Left cardiac atrium (tissue), 4 donors: ENCODE data around the gene AQP12A. TPM values are rescaled to one million over a fixed set of nuclear protein-coding genes. Genes with fewer than 3 reads are reported as not detected.
"Not testable (repeated sequence)": the region's sequence is repeated elsewhere in the genome, so short reads cannot be mapped to it uniquely, and the experiment has no call there.

Experiments
- ATAC-seq, 2 donors: fragments of 200-7000 bp; cut with Tn5 transposase; one replicate each; pipeline ENCODE4 v1.9.1; 2020; ENCODE audit warnings: mild to moderate bottlenecking in 2 of 2, moderate library complexity in 2 of 2
- DNase-seq: peaks from one replicate; pipeline ENCODE4 v3.0.0-alpha.2; 2020
- intact Hi-C, 2 donors: fragments of 100-400 bp; cut with DNase I; formaldehyde crosslinking; loops; one replicate each; pipeline versions ENCODE4 v1.14.1 to v1.15.1; 2022 to 2023
- total RNA-seq, 2 donors: library from RNA; stranded (reverse); fragmentation: NEBNext Ultra II Directional; extraction: Animal tissue kit (Norgen Biotek cat#: 25700); gene quantifications; one replicate each; pipeline ENCODE4 v1.2.1, GENCODE V29; 2021
- donor health status: DM: no; HTN: yes; CAD: no.
- donor health status: DM: no; HTN: yes; CAD: no; lungs with severe emphysema.
- donor health status: DM: yes; HTN: yes; CAD: no.
- donor health status: Dilated cardiomyopathy.

The AQP12A gene
- total RNA-seq, 2 donors from 2014 or later: not detected

DNA sequence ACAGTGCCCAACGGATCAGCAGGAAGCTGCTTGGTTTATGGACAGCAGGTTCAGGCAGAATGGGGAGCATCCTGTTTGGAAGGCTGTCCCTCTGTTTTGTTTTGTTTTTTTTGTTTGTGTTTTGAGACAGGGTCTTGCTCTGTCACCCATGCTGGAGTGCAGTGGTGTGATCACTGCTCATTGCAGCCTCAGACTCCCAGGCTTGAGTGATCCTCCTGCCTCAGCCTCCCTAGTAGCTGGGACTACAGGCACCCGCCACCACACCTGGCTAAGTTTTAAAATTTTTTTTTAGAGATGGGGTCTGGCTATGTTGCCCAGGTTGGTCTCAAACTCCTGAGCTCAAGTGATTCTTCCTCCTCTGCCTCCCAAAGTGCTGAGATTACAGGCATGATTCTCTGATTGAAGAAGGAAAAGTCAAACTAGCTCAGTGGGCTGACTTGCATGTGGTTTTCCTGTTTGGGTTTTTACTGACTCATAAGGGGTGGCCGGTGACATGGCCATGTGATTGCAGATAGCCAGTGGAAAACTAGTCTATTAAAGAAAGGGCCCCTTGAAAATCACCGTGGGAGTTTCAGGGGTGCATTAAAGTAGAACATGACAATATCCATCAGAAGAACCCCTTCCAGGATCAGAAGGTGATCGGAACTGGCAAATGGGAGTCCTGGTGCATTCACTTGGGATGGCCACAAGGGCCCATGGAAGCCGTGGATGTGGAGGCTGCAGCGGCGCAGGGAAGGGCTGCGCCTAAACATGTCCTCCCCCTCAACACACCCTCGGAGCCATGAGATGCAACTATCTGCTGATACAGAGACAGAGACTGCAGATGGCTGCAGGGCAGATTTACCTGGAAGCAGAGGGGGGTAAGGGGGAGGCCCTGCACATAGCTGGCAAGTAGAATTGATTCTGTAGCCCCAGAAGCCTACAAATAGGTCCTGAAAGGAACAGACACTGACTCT, 35.5 kb upstream of the AQP12A start:
- no peak for ATAC-seq
- DNase-seq: no peak
- intact Hi-C loops: no loop called here

DNA sequence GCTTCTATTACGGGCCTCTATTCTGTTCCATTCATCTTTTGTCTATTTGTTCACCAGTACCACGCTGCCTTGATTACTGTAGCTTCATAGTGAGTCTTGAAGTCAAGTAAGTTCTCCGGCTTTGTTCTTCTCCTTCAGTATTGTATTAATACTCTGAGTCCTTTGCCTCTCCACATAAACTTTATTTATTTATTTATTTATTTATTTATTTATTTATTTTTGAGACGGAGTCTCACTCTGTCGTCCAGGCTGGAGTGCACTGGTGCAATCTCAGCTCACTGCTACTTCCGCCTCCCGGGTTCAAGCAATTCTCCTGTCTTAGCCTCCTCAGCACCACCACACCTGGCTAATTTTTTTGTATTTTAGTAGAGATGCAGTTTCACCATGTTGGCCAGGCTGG, 31.8 kb upstream of the AQP12A start:
- DNase-seq, intact Hi-C loops, ATAC-seq: not testable (repeated sequence)

DNA sequence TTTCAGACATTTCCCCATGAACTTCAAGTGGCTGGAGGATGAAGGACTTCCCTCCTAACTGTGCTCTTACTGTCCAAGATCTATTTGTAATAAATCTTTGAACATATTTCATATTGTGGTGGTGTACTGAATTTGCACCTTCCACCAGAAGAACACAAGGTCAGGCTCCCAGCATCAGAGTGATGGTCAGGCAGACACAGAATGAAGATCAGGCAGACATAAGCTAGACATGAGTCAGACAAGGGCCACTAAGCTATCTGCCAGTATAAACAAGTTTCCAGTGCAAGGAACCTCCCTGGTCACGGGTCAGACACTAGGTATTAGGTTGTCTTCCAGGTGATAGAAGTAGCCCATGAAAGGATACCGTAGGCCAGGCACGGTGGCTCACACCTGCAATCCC, 29.0 kb upstream of the AQP12A start:
- DNase-seq (no peak), ATAC-seq (no peak)
- intact Hi-C loops: no loop called here

DNA sequence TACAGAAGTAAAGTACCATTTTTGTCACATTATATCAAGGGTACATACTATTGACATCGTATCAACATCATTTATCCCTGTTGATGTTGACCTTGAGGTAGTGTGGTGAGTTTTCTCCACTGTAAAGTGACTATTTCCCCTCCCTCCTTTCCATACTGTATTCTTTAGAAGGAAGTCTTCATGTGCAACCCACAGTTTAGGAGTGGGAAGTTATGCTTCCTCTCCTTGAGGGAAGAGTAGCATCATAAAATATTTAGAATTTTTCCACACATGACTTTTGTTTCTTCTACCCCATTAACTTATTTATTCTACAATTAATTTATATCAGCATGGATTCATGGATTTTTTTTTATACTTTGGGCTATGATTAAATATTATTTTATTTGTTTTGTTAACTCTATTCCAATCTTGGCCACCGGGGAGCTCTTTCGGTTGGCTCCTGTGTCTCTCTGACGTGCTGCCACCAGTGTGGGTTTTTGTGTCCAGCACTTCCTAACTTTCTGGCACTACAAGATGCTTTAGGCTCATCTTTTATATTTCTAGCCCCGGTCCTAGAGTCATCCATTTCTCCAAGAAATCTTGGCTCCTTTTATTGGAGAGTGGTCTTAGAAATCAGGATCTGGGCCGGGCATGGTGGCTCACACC, 28.0 kb upstream of the AQP12A start:
- intact Hi-C loops: no loop called here
- DNase-seq: no peak
- ATAC-seq: no peak

DNA sequence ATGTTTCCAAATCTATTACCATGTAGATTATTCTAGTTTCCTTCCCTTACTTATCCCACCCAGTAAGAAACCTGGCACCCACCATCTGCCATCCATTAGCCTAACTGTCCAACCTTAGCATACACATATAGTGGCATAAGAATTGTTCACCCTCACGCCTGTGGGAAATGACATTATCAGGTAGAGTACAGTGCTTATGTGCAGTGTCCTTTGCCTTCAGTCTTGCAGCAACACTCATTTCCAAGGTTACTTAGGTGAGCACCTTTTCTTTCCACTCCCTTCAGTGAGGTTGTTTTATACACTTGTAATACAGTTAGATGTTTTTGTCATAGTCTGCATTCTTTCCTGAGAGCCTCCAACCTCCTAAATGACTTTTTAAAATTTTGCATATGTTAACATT, 27.0 kb upstream of the AQP12A start:
- no peak for ATAC-seq
- intact Hi-C loops: no loop called here
- no peak for DNase-seq

DNA sequence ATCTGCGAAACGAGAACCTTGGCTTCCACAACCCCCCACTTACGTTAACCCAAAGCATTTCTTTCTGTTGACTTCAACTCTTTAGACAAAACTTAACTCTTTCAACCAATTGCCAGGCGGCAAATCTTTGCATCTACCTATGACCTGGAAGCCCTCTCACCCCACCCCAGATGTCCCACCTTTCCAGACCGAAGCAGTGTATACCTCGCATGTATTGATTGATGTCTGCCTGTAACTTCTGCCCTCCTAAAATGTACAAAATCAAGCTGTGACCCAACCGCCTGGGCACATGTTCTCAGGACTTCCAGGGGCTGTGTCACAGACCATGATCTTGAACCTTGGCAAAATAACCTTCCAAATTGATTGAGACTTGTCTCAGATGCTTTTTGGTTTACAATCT, 21.3 kb upstream of the AQP12A start:
- DNase-seq: no peak
- ATAC-seq: no peak
- intact Hi-C loops: no loop called here

DNA sequence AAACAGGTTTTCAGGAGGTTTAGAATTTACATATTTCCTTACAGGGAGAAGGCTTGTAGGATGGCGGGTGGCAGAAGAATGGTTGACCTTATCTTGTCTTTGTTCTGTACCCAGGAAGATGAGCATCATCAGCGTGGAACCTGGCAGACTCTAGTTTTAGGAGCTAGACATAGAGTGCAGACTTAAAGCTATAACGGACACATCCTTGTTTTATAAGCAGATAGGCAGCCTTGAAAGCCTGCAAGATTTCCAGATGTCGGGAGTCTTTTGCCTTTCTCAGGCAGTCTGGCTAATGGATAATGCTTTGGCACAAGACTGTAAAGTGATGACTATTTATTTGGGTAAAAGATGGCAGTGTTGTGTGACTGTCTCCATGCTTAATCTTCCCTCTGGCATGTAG, 20.7 kb upstream of the AQP12A start:
- intact Hi-C loops: no loop called here
- ATAC-seq (no peak), DNase-seq (no peak)

DNA sequence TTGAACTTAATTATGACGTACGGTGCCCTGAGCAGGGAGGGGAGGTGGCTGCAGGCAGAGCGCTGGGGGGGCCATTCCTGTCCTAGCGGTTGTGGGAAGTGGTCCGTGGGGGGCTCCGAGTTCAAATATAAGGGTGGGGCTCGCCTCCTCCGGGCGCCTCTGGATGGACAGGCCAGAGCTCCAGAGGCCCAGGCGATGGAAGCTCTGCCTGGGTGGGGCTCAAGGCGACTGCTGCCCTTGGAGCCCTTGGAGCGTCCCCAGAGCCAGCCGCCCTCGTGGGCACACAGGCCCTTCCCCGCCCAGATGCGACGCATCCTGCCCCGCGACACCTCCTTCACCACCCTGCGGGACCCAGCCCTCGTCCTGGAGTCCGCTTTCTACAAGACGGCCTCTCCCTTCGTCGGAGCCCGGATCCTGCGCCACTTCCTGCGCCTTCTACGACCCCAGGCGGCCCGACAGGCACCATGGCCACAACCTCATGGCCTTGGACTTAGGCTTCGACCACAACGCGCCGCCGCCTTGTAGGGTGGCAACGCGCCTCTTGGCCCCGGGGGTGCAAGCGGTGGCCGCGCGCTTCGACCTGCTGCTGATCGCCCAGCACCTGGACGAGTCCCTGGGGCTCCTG, 19.5 kb upstream of the AQP12A start:
- DNase-seq (no peak), ATAC-seq (no peak)
- intact Hi-C loops: no loop called here

DNA sequence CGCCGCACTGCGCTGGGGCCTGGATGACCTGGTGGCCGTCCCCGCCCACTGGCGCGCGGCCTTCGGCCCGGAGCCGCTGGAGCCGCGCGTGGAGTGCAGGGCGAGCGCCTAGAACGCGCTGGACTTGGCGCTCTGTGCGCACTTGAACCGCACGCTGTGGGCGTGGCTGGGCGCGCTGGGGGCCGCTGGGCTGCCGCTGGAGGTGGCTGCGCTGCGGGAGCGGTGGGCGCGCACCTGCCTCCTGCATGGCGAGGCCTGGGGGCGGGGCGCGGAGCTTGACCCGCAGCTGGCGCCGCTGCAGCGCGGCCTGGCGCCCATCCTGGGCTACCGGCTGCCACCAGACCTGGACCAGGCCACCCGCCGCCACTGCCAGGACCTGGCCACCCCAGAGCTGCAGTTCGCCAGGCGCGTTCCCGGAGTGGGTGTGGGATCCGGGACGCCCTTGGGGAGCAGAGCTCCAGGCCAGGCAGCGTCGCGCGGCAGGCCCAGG, 18.9 kb upstream of the AQP12A start:
- intact Hi-C loops: no loop called here
- DNase-seq (no peak), ATAC-seq (no peak)

DNA sequence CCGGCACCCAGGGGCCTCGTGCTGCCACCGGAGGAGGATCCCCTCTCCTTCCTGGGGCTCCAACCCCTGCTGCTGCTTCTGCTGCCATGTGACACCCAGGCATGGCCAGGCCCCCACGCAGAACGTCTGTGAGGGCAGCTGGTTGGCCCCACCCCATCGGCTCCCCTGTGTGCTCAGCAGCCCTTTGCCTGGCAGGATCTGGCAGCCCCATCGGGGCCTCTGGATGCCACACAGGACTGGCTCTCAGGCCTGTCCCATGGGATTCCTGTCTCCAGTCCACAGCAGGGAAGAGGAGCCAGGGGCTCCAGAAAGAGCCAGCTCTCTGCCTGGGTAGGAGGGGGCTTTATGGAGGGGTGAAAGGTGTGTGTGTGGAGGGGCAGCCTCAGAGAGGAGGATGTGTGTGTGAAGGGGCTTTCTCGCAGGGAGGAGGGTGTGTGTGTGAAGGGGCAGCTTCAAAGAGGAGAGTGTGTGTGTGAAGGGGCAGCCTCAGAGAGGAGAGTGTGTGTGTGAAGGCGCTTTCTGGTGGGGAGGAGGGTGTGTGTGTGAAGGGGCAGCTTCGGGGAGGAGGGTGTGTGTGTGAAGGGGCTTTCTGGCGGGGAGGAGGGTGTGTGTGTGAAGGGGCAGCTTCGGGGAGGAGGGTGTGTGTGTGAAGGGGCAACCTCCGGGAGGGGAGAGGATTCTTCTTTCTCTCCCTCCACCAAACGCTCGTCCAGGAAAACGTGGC, 17.0 kb upstream of the AQP12A start:
- DNase-seq, ATAC-seq, intact Hi-C loops: not testable (repeated sequence)

DNA sequence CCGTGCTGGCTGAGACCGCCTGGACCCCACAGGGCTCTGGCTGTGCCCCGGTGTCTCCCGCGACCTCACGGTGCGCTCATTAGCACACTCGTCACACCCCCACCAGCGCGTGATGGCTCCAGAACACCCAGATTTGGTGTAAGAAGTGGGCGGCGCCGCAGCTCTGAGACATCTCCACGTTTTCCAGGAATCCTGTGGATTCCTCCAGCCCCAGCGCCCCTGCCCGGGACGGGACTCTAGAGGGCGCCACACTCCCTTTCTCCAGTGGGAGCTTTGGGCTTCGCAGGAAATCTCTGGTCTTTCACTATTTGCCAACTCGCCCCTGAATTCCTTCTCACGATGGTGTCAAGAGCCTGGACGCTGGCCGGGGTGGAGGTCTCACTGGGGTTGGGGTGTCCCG, 16.3 kb upstream of the AQP12A start:
- peak; percentile 45 to 64 for ATAC-seq
- intact Hi-C loops, DNase-seq: not testable (repeated sequence)

DNA sequence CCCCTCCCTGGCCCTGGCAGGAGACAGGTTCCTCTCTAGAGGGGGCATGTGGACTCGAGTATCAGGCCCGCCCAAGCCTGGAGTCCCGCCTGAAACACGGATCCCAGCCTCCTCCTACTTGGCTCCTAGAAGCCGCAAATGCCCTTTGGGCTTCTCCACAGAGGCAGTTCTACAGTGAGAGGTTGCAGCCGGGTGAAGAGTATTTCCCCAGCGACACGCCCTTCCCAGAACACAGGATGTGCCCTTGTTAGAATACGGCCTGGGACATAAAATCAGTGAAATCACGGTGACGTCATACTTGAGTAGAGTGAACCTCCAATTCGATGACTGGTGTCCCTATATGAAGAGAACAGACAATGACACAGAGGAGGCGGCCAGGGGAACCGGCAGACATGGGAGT, 13.6 kb upstream of the AQP12A start:
- ATAC-seq, DNase-seq, intact Hi-C loops: not testable (repeated sequence)

DNA sequence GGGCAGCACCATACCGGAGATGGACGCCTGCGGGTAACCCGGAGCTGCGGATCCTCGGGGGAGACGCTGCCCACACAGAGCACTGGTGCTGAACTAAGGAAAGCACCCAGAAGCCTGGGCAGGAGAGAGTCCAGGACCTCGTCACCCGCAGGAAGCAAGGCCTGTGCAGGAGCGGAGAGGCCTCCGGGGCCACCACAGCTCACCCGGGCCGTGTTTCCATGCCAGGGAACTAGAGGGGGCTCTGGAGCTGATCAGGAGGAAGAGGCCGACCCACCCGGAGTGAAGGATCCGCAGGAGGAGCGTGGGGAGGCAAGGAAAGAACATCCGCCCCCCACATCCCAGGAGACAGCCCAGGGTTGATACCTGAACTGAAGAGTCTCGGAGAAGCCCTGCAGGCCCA, 12.8 kb upstream of the AQP12A start:
- ATAC-seq, DNase-seq, intact Hi-C loops: not testable (repeated sequence)

DNA sequence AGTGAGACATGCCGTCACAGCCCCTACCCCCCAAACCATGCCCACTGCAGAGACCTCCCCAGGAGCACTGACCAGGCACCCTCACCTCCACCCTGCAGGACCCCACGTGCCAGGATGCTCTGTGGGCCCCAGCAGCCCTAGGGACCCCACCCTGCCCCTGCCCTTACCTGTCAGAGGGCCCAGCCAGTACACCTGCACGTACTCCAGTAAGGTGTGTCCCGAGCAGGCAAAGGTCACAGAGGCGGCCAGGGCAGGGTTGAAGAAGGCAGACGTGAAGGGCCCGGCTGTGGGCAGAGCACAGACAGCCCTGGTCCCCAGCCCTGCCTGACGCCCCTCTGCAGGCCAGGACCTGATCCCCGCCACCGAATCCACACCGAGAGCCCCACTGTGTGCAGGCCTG, 11.5 kb upstream of the AQP12A start:
- DNase-seq, intact Hi-C loops, ATAC-seq: not testable (repeated sequence)

DNA sequence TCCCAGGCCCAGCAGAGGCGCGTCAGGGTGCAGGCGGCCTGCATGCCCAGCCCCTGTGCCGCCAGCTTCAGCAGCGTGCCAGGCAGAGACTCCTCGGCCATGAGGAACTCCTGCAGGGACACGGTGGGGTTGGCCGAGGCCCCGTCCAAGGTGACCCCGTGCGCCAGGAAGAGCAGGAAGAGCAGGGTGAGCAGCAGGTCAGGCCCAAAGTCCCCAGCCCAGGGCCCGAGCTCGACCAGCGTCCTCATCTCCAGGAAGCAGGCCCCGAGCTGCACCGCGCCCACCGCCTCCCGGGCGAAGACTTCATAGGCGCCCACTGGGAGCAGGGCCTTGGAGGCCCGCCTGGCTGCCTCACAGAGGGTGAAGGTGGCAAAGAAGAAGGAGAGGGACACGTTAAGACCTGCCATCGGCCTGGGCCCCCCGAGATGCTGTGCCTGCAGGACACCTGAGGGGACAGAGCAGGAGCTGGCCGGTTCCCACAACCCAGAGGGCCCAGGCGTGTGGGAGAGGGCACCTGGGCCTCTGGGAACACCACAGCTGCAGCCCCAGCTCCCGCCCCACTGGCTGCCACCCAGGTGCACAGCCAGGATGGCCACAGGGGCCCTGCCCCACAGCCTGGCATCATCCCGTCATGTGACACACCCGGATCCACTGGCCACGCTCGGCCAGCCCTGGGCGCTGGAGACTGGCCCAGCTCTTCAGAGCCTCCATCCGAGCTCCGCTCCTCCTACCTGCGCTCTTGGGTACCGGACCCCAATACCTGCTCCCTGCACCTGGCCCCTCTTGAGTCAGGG, 9.0 kb upstream of the AQP12A start, which contains the start of gene AQP12B:
AQP12B (minus strand) TSS at position 455 of the 794 bp plus-strand sequence; CDS start at position 407, 48 bp downstream.
- ATAC-seq, DNase-seq, intact Hi-C loops: not testable (repeated sequence)

DNA sequence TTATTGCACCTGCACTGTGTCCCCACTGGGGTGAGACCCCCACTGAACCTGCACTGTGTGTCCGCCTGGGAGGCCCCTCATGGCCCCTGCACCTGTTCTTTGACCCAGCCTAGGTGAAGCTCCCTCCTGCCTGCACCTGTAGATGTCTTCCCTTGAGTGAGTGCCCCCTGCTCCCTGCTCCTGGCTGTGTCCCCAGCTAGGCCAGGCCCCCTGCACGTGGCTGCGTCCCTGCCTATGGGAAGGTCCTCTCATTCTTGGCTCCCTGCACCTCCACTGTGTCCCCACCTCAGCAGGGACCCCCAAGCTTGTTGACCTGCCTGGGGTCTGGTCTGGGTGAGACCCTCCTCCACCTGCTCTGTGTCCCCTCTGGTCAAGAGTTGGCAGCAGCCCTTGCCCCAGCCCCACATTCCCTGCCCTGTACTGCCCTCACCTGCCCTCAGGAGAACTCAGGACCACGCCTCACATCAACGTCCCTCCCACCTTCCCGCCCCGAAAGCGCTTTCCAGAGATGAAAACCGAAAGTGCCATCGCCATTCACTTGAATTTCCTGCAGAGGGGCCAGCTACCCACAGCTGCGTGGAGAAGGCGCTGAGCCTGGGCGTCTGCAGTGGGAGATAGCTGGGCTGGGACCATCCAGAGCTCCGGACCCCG, 8.2 kb upstream of the AQP12A start:
- ATAC-seq, intact Hi-C loops, DNase-seq: not testable (repeated sequence)

DNA sequence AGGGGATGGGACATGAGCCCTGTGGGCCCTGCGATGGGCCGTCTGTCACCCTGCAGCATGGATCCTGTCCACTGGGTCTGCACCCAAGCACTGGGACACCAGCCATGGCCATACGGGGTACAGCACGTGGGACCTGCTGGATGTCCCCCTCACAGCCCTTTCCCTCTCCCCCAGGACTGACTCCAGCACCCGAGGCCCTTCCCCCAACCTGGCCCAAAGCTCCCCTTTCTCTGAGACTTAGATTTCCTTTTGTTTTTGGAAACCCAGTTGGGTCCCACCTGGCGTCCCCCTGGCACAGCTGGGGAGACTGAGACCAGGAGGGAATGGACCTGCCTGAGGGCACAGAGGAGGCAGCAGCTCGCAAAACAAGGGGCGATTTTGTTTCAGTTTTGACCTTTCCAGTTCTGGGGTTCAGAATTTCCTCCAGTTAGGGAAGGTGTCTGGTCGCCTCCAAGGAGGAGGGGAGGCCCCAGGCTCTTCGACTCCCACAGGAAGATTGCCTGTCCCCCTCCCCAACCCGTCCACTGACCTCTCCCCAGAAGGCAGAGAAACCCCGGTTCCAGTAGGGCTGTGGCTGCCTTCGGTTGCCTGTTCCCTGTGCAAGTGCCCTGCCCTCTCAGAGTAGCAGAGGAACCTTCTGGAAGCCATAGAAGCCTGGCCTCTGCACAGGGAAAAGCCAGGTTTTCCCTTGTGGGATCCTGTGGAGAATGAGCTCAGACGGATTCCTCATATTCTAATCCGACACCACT, 7.5 kb upstream of the AQP12A start:
- intact Hi-C loops, ATAC-seq, DNase-seq: not testable (repeated sequence)
